ENCODE measurements around the gene TPCN2.

The TPCN2 gene

DNA sequence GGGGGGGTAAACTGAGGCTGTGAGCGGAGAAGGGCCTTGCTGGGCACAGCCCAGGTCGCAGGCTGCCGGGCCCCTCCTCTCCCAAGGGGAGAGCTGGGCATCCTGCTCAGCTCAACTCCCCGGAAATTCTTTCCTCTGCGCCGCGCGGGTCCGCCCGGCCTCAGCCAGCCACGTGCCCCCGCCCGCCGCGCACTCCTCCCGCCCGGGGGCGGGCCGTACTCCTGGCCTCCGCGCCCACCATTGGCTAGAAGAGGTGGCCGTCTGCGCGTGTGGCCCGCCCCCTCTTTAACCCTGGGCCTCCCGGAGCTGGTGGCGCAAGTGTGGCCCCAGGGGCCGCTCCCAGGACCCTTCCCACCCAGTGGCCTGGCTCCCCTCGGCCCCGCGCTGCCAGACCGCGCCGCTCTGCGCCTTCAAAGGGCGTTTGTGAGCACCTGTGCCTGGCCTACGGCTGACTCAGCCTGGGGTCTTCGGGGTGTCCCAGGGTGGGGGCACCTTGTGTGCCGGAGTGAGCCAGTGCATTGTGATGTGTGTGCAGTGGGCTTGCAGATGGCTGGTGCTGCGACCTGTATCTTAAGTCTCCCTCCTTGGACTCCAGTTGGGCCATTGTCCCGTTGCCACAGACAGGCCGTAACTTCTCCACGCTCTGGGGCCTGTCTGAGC is 37.6 kb upstream of the TPCN2 start:
- no peaks in the 10 kb centered on the region for H3K9me3 ChIP-seq (ENCODE audit: control insufficient read depth in 1 of 2, low read length in 2 of 2)
- peak overlapping the region; percentile 44 to 46 for H3K9ac ChIP-seq (ENCODE audit: low read depth in 1 of 2, low read length in 2 of 2)
- H3K36me3 ChIP-seq (ENCODE audit: control insufficient read depth in 1 of 2, insufficient read depth in 2 of 2, low read length in 2 of 2), result no peaks in the 10 kb centered on the region
- H3K27ac ChIP-seq (ENCODE audit: low read depth, low read length), result peak overlapping the region; percentile 53
- peaks cover 20 to 28% of the 10 kb centered on the region in 2 donors for H3K27me3 ChIP-seq (ENCODE audit: control insufficient read depth in 1 of 2, insufficient read depth in 2 of 2, low read length in 2 of 2)
- peaks cover 25 to 32% of the 10 kb centered on the region in 2 donors for H3K4me1 ChIP-seq (ENCODE audit: control insufficient read depth in 1 of 2, insufficient read depth in 2 of 2, low read length in 2 of 2)
- peak overlapping the region; percentile 41 to 57 for H3K4me3 ChIP-seq (ENCODE audit: low read depth in 1 of 2, low read length in 2 of 2)

DNA sequence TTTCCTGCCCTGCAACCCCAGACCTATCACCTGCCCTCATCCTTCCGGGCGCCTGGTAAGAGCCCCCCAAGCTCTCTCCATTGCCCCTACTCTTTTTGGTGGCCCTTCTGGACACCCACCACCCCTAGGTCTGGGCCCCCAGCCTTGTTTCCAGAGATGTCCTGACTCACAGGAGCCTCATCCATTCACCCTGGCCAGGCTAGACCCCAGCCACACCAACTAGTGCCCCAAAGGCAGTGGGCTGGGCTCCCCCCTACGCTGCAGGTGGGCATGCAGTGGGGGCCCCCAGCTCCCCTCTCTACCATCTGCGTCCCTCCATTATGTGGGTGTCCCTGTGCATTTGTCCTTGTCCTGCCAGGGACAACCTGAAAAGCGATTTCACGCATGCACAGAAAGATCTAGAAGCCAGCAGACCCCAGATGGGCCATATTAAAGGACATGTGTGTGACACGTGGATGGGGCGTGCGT is 37.1 kb upstream of the TPCN2 start:
- peak overlapping the region; percentile 13 for H3K27ac ChIP-seq (ENCODE audit: low read depth, low read length)
- peaks cover 25 to 32% of the 10 kb centered on the region in 2 donors for H3K4me1 ChIP-seq (ENCODE audit: control insufficient read depth in 1 of 2, insufficient read depth in 2 of 2, low read length in 2 of 2)
- H3K36me3 ChIP-seq (ENCODE audit: control insufficient read depth in 1 of 2, insufficient read depth in 2 of 2, low read length in 2 of 2), result no peaks in the 10 kb centered on the region
- H3K4me3 ChIP-seq (ENCODE audit: low read depth in 1 of 2, low read length in 2 of 2), result peak overlapping the region; percentile 41 to 57
- peaks cover 20 to 28% of the 10 kb centered on the region in 2 donors for H3K27me3 ChIP-seq (ENCODE audit: control insufficient read depth in 1 of 2, insufficient read depth in 2 of 2, low read length in 2 of 2)
- peak overlapping the region; percentile 25 to 41 for H3K9ac ChIP-seq (ENCODE audit: low read depth in 1 of 2, low read length in 2 of 2)
- no peaks in the 10 kb centered on the region for H3K9me3 ChIP-seq (ENCODE audit: control insufficient read depth in 1 of 2, low read length in 2 of 2)

DNA sequence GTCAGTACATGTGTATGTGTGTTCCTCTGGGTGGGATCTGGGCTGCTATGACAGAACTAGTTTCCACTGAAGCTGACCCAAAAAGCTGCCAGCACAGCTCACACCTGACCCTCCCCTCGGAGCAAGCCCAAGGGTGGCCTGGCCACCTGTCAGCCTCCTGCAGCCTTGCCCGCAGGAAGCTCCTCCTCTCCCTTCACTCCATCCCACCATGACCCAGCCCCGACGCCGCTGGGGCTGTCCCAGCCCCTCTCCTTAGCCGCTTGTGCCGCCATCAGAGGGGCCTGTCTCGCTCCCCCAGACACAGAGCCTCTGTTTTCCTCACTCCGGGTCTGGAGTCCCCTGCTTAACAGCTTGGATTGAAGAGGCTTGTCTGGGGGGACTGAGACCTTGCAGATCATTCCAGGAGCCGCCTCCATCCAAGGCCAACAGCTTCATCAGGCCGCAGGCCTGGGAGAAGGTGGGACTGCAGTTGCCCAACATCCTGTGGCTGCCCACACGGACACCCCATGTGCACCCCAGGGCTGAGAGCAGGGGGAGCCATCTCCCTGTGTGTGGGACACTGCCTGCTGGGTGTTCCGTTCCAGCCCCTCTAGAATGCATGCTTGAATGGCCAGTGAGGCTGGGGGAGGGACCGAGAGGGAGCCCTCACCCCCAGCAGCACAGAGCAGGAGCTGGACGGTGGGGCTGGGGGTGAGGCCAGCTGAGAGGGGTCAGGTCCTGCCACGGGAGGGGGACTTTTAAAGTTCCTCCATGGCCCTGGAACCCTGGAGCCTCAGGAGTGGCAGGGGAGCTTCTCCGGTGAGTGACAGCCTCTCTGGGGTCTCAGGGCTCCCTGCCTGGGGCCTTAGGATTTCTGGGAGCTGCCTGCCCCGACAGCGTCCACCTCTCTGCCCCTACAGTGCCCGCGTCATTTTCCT is 36.4 kb upstream of the TPCN2 start:
- Histone ChIP-seq H3K4me3 (ENCODE audit: low read depth in 1 of 2, low read length in 2 of 2) (peak overlapping the region; percentile 41 to 53), H3K27me3 (ENCODE audit: control insufficient read depth in 1 of 2, insufficient read depth in 2 of 2, low read length in 2 of 2) (peaks cover 20 to 28% of the 10 kb centered on the region in 2 donors), H3K36me3 (ENCODE audit: control insufficient read depth in 1 of 2, insufficient read depth in 2 of 2, low read length in 2 of 2) (no peaks in the 10 kb centered on the region), H3K9me3 (ENCODE audit: control insufficient read depth in 1 of 2, low read length in 2 of 2) (no peaks in the 10 kb centered on the region), H3K27ac (ENCODE audit: low read depth, low read length) (peak overlapping the region; percentile 76), H3K9ac (ENCODE audit: low read depth in 1 of 2, low read length in 2 of 2) (peak overlapping the region; percentile 41 to 47), H3K4me1 (ENCODE audit: control insufficient read depth in 1 of 2, insufficient read depth in 2 of 2, low read length in 2 of 2) (peaks cover 24 to 32% of the 10 kb centered on the region in 2 donors)

DNA sequence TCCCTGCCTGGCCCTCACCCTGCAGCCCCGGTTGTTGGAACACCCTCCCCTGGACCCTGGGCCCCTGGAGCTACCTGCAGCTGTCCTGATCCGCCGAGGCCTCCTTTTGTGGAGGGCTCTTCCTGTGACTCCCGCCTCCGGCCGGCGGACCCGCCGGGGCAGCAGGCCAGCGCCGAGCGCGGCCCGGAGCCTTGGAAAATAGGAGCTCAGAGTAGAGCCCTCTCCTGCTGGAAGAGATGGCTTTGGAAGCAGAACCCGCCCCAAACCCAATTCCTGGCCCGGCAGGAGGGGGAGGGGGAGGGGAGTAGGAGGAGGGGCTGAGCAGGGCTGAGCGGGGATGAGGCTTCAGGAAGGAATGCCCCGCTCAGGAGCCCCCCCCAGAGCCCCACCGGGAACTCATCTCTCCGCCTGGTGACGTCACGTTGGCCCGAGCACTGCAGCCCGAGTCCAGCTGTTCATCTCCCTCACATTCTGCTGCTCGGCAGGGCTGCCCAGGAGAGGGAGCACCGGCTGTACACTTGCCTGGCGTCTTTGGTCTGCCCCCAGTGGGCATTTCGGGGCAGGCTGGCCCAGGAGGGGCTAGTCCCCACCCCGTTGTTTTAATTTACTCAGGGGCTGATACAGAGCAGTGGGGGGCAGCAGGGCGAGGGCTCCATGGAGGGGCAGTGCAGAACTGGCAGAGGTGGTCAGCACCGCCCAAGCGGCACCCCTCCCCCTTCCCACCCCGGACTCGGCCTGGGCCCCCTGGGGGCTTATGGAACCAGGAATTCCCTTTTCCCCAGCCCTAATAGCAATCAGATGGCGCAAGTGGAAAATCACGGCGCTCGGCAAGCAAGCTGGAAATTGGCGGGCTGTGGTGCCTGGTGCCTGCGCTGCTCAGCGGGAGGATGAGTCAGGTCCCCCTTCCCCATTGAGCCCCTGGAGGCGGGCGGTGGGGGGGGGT is 35.5 kb upstream of the TPCN2 start, which contains the start of gene MRGPRF:
TSS of gene MRGPRF (minus strand) at position 238 of the 943 bp plus-strand sequence. CDS start 3,345 bp downstream, outside the sequence.
- H3K9ac ChIP-seq (ENCODE audit: low read depth in 1 of 2, low read length in 2 of 2), result peak within 1 kb of the TSS; percentile 41 to 47
- H3K9me3 ChIP-seq (ENCODE audit: control insufficient read depth in 1 of 2, low read length in 2 of 2), result no peaks in the 10 kb centered on the region
- peak within 1 kb of the TSS; percentile 41 to 53 for H3K4me3 ChIP-seq (ENCODE audit: low read depth in 1 of 2, low read length in 2 of 2)
- no peaks in the 10 kb centered on the region for H3K36me3 ChIP-seq (ENCODE audit: control insufficient read depth in 1 of 2, insufficient read depth in 2 of 2, low read length in 2 of 2)
- peaks cover 15 to 24% of the 10 kb centered on the region in 2 donors for H3K4me1 ChIP-seq (ENCODE audit: control insufficient read depth in 1 of 2, insufficient read depth in 2 of 2, low read length in 2 of 2)
- H3K27me3 ChIP-seq (ENCODE audit: control insufficient read depth in 1 of 2, insufficient read depth in 2 of 2, low read length in 2 of 2), result peaks cover 20 to 28% of the 10 kb centered on the region in 2 donors
- peak within 1 kb of the TSS; percentile 85 for H3K27ac ChIP-seq (ENCODE audit: low read depth, low read length)

DNA sequence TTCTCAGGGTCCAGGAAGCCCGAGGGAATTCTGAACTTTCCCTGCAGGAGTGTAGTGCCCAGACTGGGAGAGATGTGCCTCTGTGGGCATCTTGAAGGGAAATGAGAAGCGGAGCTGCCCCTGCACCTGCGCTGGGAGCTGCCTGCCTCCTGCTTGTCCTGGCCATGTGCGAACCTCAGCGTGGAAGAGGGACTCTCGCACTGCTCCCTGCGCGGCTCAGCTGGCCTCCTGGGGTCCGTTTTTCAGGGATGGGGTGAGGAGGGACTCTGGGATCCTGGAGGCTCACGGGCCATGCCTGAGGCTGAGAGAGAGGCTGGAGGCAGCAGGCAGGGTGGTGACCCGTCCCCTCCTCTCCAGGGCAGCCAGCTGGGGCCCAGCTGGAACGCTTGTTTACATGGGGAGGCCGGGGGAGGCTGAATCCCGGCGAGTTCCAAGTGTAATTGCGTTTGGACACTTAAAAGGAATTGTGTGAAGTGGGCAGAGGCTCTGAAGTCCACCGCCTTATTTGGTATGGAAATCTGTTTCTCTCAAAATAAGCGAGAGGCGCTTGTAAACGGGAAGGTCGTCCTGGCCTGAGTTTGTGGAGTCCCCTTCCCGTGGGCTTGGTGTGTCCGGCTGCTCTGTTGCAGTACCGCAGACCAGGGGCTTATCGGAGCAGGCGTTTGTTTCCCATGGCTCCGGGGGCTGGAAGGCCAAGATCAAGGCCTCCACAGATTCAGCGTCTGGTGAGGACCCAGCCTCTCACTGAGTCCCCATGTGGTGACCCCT is 34.5 kb upstream of the TPCN2 start:
- Histone ChIP-seq H3K9ac (ENCODE audit: low read depth in 1 of 2, low read length in 2 of 2) (no peak overlapping the region), H3K36me3 (ENCODE audit: control insufficient read depth in 1 of 2, insufficient read depth in 2 of 2, low read length in 2 of 2) (no peaks in the 10 kb centered on the region), H3K27ac (ENCODE audit: low read depth, low read length) (peak overlapping the region; percentile 85), H3K4me3 (ENCODE audit: low read depth in 1 of 2, low read length in 2 of 2) (no peak overlapping the region), H3K4me1 (ENCODE audit: control insufficient read depth in 1 of 2, insufficient read depth in 2 of 2, low read length in 2 of 2) (peaks cover 5 to 14% of the 10 kb centered on the region in 2 donors), H3K27me3 (ENCODE audit: control insufficient read depth in 1 of 2, insufficient read depth in 2 of 2, low read length in 2 of 2) (peaks cover 20 to 28% of the 10 kb centered on the region in 2 donors), H3K9me3 (ENCODE audit: control insufficient read depth in 1 of 2, low read length in 2 of 2) (no peaks in the 10 kb centered on the region)

DNA sequence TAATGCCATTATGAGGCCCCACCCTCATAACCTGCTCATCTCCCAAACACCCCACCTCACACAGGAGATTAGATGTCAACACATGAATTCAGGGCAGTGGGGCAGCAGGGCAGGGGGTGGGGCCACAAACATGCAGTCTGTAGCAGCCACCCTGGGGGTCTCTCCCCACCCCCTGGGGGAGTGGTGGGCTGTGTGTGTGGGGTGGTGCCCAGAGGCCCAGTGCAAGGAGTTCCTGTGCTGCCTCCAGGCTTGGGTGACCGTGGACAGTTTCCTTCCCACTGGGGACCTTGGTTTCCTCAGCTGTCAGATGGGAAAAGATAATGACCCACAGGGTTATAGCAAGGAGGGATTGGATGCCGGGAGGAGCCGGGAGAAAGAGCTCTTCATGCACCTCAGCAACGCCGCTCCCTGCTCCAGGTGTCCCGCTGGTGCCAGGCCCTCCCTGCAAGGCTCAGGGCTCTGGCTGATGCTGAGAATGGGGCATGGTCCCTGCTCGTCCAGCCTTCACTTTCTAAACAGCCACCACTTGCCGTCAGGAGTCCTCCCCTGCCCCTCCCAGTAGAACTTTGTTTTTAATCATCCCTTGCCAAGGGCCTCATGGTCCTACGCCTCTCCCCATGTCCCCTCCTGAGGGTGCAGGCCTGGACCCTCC is 33.7 kb upstream of the TPCN2 start:
- Histone ChIP-seq H3K4me3 (ENCODE audit: low read depth in 1 of 2, low read length in 2 of 2) (no peak overlapping the region), H3K9me3 (ENCODE audit: control insufficient read depth in 1 of 2, low read length in 2 of 2) (no peaks in the 10 kb centered on the region), H3K27me3 (ENCODE audit: control insufficient read depth in 1 of 2, insufficient read depth in 2 of 2, low read length in 2 of 2) (peaks cover 20 to 28% of the 10 kb centered on the region in 2 donors), H3K36me3 (ENCODE audit: control insufficient read depth in 1 of 2, insufficient read depth in 2 of 2, low read length in 2 of 2) (no peaks in the 10 kb centered on the region), H3K4me1 (ENCODE audit: control insufficient read depth in 1 of 2, insufficient read depth in 2 of 2, low read length in 2 of 2) (peaks cover 3 to 13% of the 10 kb centered on the region in 2 donors), H3K27ac (ENCODE audit: low read depth, low read length) (peak overlapping the region; percentile 68), H3K9ac (ENCODE audit: low read depth in 1 of 2, low read length in 2 of 2) (no peak overlapping the region)

DNA sequence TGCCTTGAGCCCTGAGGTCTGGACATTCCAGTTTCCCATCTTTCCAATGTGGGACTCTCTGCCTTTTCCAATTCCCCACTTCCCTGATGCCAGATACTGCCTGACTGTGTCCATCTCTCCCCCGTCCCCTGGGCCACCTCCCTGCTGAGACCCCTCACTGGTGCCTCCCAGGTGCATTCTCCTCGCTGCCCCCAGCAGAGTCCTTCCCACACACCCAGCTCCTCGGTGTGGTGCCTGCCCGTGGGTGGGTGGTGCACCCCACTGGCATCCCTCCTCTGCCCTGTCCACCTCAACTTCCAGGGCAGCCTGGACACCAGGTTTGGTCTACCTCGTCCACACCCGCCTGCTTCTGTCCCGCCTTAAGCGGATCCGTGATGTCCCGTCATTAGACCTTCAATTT is 30.8 kb upstream of the TPCN2 start:
- H3K9ac ChIP-seq (ENCODE audit: low read depth in 1 of 2, low read length in 2 of 2), result no peak overlapping the region
- no peak overlapping the region for H3K4me3 ChIP-seq (ENCODE audit: low read depth in 1 of 2, low read length in 2 of 2)
- H3K9me3 ChIP-seq (ENCODE audit: control insufficient read depth in 1 of 2, low read length in 2 of 2), result no peaks in the 10 kb centered on the region
- no peak overlapping the region for H3K27ac ChIP-seq (ENCODE audit: low read depth, low read length)
- no peaks in the 10 kb centered on the region for H3K4me1 ChIP-seq (ENCODE audit: control insufficient read depth in 1 of 2, insufficient read depth in 2 of 2, low read length in 2 of 2)
- H3K36me3 ChIP-seq (ENCODE audit: control insufficient read depth in 1 of 2, insufficient read depth in 2 of 2, low read length in 2 of 2), result no peaks in the 10 kb centered on the region
- peaks cover 12 to 13% of the 10 kb centered on the region in 2 donors for H3K27me3 ChIP-seq (ENCODE audit: control insufficient read depth in 1 of 2, insufficient read depth in 2 of 2, low read length in 2 of 2)

DNA sequence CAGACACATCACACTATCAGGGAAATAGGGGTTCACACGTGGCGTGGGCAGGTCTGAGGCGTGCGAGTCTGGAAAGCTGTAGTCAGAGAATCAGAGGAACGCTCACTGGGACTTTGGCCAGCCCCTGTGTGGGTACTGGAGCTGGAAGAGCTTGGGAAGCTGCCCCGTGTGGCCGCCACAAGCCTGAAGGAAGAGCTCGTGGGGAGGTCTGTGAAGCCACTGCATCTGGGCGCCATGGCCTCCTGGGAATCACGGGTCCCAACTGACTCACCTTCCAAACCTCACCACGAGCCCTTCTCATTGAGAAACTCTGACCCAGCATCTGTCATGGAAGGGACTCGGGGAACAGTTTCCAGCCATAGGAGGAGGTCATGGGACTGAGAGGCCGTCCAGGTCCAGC is 29.8 kb upstream of the TPCN2 start:
- Histone ChIP-seq H3K27ac (ENCODE audit: low read depth, low read length) (no peak overlapping the region), H3K4me3 (ENCODE audit: low read depth in 1 of 2, low read length in 2 of 2) (no peak overlapping the region), H3K9ac (ENCODE audit: low read depth in 1 of 2, low read length in 2 of 2) (no peak overlapping the region), H3K4me1 (ENCODE audit: control insufficient read depth in 1 of 2, insufficient read depth in 2 of 2, low read length in 2 of 2) (no peaks in the 10 kb centered on the region), H3K36me3 (ENCODE audit: control insufficient read depth in 1 of 2, insufficient read depth in 2 of 2, low read length in 2 of 2) (no peaks in the 10 kb centered on the region), H3K27me3 (ENCODE audit: control insufficient read depth in 1 of 2, insufficient read depth in 2 of 2, low read length in 2 of 2) (peaks cover 4% of the 10 kb centered on the region in 2 donors), H3K9me3 (ENCODE audit: control insufficient read depth in 1 of 2, low read length in 2 of 2) (no peaks in the 10 kb centered on the region)

DNA sequence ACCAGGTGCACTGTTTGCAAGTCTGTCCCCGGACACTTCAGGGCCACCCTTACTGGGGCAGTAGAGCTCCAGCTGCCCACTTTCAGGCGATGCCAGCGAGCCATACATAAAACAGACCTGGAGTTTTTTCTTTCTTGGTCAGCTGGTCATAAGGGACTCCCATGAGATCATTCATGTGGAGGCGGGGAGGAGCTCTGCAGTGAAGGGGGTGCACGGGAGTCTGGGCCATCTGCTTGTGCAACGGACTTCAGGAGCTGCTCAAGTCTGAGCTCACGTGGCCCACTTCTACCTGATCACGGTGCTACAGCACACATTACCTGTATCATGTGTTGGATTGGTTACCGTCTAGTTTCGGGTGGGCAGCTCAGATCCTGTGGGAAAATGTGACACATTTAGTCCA is 26.5 kb upstream of the TPCN2 start:
- no peak overlapping the region for H3K27ac ChIP-seq (ENCODE audit: low read depth, low read length)

More for the DNA sequence above, 26.5 kb upstream of the TPCN2 start:
- Histone ChIP-seq H3K4me3 (ENCODE audit: low read depth in 1 of 2, low read length in 2 of 2) (no peak overlapping the region), H3K9me3 (ENCODE audit: control insufficient read depth in 1 of 2, low read length in 2 of 2) (no peaks in the 10 kb centered on the region), H3K9ac (ENCODE audit: low read depth in 1 of 2, low read length in 2 of 2) (no peak overlapping the region), H3K27me3 (ENCODE audit: control insufficient read depth in 1 of 2, insufficient read depth in 2 of 2, low read length in 2 of 2) (no peaks in the 10 kb centered on the region), H3K4me1 (ENCODE audit: control insufficient read depth in 1 of 2, insufficient read depth in 2 of 2, low read length in 2 of 2) (no peaks in the 10 kb centered on the region), H3K36me3 (ENCODE audit: control insufficient read depth in 1 of 2, insufficient read depth in 2 of 2, low read length in 2 of 2) (no peaks in the 10 kb centered on the region)

Data from duodenal mucosa (tissue), 2 donors.